LHCN-M2 (cell line): Measurements from ENCODE around the gene APBB1IP. TPM values are rescaled to one million over a fixed set of nuclear protein-coding genes. Genes with fewer than 3 reads are reported as not detected.
A peak's percentile ranks its signal among the peaks of the same experiment; 100 is the strongest.
"Not testable (repeated sequence)": the region's sequence is repeated elsewhere in the genome, so short reads cannot be mapped to it uniquely, and the experiment has no call there.

Experiments used
- DNase-seq: peaks from one replicate; pipeline ENCODE4 v3.0.0-alpha.2; 2012; ENCODE audit warnings: low read depth
- total RNA-seq: library from RNA; depleted of rRNA; stranded (reverse); fragments of >200 nt; gene quantifications from 2 replicates; pipeline ENCODE4 v1.2.3, GENCODE V29; 2014

The APBB1IP gene
- total RNA-seq, 1 experiment from 2014 or later, result not detected

DNA sequence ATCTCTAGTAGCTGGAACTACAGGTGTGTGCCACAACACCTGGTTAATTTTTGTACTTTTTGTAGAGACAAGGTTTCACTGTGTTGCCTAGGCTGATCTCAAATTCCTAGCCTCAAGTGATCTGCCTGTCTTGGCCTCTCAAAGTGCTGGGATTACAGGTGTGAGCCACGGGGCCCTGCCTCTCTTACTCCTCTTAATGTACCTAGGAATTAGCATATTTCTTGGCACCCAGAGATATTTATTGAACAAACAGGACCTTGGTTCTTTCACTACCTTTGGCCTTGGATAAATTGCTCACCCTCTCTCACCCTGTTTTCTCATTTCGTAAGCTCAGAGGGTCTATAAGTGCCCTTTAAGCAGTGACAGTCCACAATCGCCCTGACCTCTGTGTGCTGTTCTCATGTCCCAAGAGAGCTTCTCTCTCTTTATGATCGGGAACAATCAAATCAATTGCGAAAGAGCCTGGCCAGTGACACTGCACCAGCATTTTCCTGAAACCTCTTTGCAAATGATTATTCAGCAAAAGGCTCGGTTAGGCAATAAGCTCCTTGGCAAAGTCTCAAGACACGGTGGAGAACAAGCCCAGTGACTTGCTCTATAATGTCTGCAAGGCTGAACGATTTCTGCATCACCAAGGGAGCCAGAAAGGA, 117.7 kb downstream of the APBB1IP start:
- DNase-seq, result peak; percentile 6

DNA sequence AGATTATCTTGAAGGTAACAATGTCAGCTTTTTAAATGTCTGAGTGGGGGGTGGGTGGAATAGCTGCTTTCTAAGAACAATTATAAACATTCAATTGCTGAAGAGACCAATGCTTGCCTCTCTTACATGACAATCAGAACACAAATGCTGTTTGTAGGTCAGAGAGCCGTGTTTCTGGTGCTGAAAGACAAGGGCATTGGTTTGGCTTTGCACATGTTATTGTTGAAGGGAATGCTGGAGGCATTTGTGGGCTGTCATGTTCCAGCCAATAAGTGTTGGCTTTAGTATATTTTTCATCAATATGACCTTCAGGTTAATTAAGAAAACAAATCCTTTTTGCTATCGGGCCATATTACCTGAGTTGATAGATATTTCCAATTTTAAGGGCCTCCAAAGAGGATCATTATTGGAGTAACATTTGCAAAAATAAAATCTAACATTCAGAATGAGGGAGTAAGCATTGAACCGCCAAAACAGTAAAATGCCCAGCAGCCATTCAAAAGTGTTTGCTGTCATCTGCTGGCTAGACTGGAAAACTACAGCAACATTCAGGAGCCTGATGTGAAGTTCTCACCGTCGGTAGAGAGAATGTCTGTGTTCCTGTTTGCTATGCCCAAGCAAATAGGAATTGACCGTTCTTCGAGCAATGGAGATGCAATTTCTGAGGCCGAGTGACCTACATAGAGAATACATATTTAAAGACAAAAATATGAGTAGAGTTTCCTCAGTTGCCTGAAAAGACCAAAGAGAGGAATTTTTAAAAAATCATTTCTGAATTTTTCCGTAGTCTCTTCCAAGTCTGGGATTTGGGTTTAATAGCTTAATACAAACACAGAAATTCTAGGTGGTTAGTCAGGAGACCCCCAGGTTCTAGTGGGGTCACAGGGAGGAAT, 118.9 kb downstream of the APBB1IP start:
- peak; percentile 19 for DNase-seq

- DNase-seq, result peak; percentile 6
Measured at GRCh38 chr10:26557641-26558014, 119.5 kb downstream of the APBB1IP start.

DNA sequence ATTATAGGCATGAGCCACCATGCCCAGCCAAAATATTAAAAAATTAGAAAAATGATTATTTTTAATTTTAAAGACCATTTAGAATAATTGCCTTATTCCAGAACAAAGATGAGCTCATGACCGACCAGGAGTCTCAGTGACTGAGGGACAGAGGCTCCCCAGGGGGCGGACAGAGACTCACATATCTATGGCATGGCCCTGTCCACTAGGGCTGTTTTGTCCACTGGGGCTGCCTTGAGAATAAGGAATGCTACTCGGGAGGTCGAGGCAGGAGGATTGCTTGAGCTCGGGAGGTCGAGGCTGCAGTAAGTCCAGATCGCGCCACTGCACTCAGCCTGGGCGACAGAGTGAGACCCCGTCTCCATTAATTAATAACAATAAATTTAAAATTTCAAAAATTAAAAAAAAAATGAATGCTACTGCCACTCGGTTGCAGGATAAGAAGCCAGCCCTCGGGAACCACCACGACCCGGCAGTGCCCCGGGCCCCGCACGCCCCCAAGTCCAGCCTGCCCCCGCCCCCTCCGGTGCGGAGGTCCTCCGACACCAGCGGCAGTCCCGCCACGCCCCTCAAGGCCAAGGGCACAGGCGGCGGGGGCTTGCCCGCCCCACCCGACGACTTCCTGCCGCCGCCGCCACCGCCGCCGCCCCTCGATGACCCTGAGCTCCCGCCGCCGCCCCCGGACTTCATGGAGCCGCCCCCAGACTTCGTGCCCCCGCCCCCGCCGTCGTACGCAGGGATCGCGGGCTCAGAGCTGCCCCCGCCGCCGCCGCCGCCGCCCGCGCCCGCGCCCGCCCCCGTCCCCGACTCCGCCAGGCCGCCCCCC, 128.6 kb downstream of the APBB1IP start:
- DNase-seq, result no peak

GRCh38 chr10:26567351-26567721, 129.2 kb downstream of the APBB1IP start:
- no peak for DNase-seq

DNA sequence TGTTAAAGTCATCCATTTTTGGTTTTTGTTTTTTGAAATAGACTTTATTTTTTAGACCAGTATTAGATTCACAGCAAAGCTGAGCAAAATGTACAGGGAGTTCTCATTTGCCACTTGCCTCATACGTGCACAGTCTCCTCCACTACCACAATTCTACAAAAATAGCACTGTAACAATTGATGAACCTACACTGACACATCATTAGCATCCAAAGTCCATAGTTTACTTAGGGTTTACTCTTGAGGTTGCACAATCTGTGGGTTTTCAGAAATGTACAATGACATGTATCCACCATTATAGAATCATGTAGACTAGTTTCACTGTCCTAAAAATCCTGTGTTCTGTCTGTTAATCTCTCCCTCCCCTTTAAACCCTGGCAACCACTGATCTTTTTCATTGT, 133.5 kb downstream of the APBB1IP start:
- DNase-seq, result no peak

- no peak for DNase-seq
Measured at GRCh38 chr10:26573674-26574073, 135.5 kb downstream of the APBB1IP start.

- no peak for DNase-seq
Measured at GRCh38 chr10:26574783-26575182, 136.6 kb downstream of the APBB1IP start.

GRCh38 chr10:26578371-26578770, 140.2 kb downstream of the APBB1IP start:
- DNase-seq, result not testable (repeated sequence)

- no peak for DNase-seq
Measured at GRCh38 chr10:26579256-26580063, 141.3 kb downstream of the APBB1IP start.

- no peak for DNase-seq
Measured at GRCh38 chr10:26586211-26586610, 148.1 kb downstream of the APBB1IP start.

DNA sequence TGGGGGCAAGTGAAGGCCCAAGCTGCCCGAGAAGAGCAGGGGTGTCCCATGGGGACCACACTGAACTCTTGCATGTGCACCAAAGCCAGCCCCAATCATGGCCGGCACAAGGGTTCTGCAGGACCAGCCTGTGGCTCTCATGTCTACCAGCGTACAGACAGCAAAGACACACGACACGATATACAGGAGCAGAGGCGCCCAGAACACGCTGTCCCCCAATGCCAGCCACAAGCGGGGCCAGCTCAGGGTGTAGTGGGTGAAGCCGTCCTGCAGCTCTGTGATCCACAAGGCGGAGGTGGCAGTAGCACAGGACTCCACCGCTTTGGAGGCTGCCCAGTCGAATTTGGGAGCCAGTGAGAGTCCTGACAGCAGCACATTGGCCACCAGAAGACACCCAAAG, 150.5 kb downstream of the APBB1IP start:
- DNase-seq, result no peak

- not testable (repeated sequence) for DNase-seq
Measured at GRCh38 chr10:26589813-26590212, 151.7 kb downstream of the APBB1IP start.

DNA sequence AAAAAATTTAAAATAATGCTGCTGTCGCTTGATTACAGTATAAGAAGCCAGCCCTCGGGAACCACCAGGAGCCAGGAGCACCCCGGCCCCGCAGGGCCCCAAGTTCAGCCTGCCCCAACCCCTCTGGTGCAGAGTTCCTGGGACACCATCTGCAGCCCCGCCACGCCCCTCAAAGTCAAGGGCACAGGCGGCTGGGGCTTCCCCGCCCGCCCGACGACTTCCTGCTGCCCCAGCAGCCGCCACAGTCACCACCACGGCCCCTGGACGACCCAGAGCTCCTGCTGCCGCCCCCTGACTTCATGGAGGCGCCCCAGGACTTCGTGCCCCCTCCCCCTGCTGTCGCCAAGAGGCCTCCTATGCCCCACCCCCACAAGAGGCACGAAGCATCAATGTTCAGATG, 155.8 kb downstream of the APBB1IP start:
- DNase-seq, result no peak

GRCh38 chr10:26603283-26603682, 165.1 kb downstream of the APBB1IP start:
- peak; percentile 24 for DNase-seq

DNA sequence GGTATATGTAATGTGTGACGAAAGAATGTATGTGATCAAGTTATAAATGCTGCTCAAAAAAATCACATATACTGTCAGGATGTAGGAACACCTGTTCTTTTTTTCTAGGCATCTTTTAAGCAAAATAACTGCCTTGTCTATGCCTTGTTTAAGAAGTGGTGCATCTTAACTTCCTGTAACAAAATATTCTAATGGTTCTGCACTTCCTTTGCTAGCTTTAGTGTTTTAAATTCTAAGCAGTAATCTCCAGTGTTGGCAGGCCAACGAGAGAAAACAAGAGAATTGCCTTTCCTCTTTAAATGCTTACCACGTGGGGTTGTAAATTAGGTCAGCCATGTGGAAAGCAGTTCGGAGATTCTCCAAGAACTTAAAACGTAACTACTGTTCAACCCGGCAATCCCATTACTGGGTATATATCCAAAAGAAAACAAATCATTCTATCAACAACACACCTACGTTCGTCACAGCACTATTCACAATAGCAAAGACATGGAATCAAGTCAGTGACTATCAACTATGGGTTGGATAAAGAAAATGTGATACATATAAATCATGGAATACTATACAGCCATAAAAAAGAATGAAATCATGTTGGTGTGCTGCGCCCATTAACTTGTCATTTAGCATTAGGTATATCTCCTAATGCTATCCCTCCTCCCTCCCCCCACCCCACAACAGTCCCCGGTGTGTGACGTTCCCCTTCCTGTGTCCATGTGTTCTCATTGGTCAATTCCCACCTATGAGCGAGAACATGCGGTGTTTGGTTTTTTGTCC, 166.4 kb downstream of the APBB1IP start:
- DNase-seq, result not testable (repeated sequence)

- peak; percentile 9 for DNase-seq
Measured at GRCh38 chr10:26606389-26606877, 168.3 kb downstream of the APBB1IP start.

DNA sequence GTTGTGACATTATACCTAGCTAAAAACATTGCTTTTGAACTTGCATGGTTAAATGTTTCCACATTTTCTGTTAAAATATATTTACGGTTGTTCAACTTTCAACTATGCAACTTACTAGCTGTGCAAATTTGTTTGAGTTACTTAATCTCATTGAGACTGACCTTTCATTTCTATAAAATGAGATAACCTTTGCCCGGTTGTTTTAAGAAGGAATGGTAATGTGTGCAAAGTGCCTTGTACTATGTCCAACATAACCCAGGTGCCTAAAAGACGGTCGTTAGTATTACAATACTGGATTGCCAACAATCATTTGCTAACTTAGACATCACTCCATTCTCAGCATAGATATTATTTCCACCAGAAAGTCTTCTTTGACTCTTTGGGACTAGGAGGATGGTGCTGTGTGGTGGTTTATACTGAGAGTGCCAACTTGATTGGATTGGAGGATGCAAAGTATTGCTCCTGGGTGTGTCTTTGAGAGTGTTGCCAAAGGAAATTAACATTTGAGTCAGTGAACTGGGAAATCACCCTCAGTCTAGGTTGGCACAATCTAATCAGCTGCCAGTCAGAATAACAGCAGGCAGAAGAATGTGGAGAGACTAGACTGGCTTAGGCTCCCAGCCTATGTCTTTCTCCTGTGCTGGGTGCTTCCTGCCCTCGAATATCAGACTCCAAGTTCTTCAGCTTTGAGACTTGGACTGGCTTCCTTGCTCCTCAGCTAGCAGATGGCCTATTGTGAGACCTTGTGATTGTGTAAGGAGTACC, 174.2 kb downstream of the APBB1IP start:
- DNase-seq, result no peak
